ENCODE data around the gene OR8B4.
"Not testable (repeated sequence)": the region's sequence is repeated elsewhere in the genome, so short reads cannot be mapped to it uniquely, and the experiment has no call there.

The OR8B4 gene

GRCh38 chr11:124424384-124424921 lies at the start of gene OR8B4:
Gene OR8B4, minus strand, starts transcription at chr11:124424871. Its CDS starts 0 bp downstream, at chr11:124424871.
- DNase-seq: no peak

GRCh38 chr11:124474079-124474478 lies 49.4 kb upstream of the OR8B4 start:
- DNase-seq: no peak

GRCh38 chr11:124473476-124473875 lies 48.8 kb upstream of the OR8B4 start:
- no peak for DNase-seq

- DNase-seq: no peak
Observed at GRCh38 chr11:124470561-124471227, 46.0 kb upstream of the OR8B4 start.

GRCh38 chr11:124467381-124467927 lies 42.8 kb upstream of the OR8B4 start:
- no peak for DNase-seq

- no peak for DNase-seq
Observed at GRCh38 chr11:124465368-124465767, 40.7 kb upstream of the OR8B4 start.

GRCh38 chr11:124463990-124464389 lies 39.3 kb upstream of the OR8B4 start:
- DNase-seq: no peak

GRCh38 chr11:124463324-124463723 lies 38.7 kb upstream of the OR8B4 start:
- no peak for DNase-seq

GRCh38 chr11:124460459-124460858 lies 35.8 kb upstream of the OR8B4 start:
- no peak for DNase-seq

- not testable (repeated sequence) for DNase-seq
Observed at GRCh38 chr11:124459379-124459778, 34.7 kb upstream of the OR8B4 start.

- no peak for DNase-seq
Observed at GRCh38 chr11:124454552-124454951, 29.9 kb upstream of the OR8B4 start.

GRCh38 chr11:124446916-124447315 lies 22.2 kb upstream of the OR8B4 start:
- DNase-seq: no peak

GRCh38 chr11:124445646-124446150 lies 21.0 kb upstream of the OR8B4 start, which contains the start of gene OR8B8:
Gene OR8B8, minus strand, starts transcription at chr11:124445696. Its CDS starts 4,611 bp downstream, at chr11:124441085.
- no peak for DNase-seq

- DNase-seq: no peak
Observed at GRCh38 chr11:124442847-124443246, 18.2 kb upstream of the OR8B4 start.

GRCh38 chr11:124442442-124442841 lies 17.8 kb upstream of the OR8B4 start:
- no peak for DNase-seq

GRCh38 chr11:124441519-124441918 lies 16.8 kb upstream of the OR8B4 start:
- DNase-seq: no peak

- no peak for DNase-seq
Observed at GRCh38 chr11:124441081-124441480, 16.4 kb upstream of the OR8B4 start.

- DNase-seq: no peak
Observed at GRCh38 chr11:124440608-124441007, 15.9 kb upstream of the OR8B4 start.

- DNase-seq: no peak
Observed at GRCh38 chr11:124434699-124435098, 10.0 kb upstream of the OR8B4 start.

- no peak for DNase-seq
Observed at GRCh38 chr11:124429599-124429998, 4.9 kb upstream of the OR8B4 start.

- DNase-seq: no peak
Observed at GRCh38 chr11:124421043-124421442, 3.6 kb downstream of the OR8B4 start.

GRCh38 chr11:124415356-124415923 lies 9.2 kb downstream of the OR8B4 start:
- peak; percentile 8 for DNase-seq

- no peak for DNase-seq
Observed at GRCh38 chr11:124409906-124410305, 14.8 kb downstream of the OR8B4 start.

GRCh38 chr11:124405581-124405980 lies 19.1 kb downstream of the OR8B4 start:
- no peak for DNase-seq

Measured in NCI-H1417 treated with DMSO at 0.1 percent for 48 hours (cell line).